ENCODE measurements around the gene MICALL2.

The MICALL2 gene

DNA sequence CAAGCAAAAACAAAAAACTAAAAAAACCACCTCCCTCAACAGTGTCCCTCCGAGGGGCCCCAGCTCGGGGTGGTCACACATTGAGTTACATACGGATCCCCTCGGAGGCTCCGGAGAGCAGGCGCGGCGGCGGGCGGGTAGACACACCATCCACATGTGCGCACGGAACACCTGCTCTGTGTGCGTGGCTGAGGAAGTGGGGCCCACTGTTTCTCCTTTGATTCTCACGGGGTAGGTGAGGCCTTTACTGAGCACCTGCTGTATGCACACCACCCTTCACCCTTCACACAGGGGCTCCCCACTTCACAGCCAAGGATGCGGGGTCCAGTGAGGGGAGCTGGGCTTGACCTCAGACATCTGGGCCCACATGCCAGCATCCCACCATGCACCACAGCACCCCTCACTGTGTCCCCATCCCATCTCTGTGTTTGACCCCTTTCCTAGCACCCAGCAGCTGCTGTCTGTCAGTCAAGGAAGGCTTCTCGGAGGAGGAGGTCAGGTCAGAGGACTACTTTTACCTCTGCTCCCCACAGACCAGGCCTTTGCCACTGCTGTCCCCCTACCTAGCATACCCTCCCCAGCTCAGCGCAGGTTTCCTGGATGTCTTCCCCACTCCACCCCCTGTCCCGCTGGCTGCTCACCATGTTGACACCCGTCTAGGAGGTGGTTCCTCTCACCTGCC lies 71.1 kb downstream of the MICALL2 start:
- no peak for DNase-seq

- DNase-seq: no peak
Observed at GRCh38 chr7:1387261-1387660, 72.0 kb downstream of the MICALL2 start.

GRCh38 chr7:1386623-1387220 lies 72.5 kb downstream of the MICALL2 start:
- DNase-seq: no peak

DNA sequence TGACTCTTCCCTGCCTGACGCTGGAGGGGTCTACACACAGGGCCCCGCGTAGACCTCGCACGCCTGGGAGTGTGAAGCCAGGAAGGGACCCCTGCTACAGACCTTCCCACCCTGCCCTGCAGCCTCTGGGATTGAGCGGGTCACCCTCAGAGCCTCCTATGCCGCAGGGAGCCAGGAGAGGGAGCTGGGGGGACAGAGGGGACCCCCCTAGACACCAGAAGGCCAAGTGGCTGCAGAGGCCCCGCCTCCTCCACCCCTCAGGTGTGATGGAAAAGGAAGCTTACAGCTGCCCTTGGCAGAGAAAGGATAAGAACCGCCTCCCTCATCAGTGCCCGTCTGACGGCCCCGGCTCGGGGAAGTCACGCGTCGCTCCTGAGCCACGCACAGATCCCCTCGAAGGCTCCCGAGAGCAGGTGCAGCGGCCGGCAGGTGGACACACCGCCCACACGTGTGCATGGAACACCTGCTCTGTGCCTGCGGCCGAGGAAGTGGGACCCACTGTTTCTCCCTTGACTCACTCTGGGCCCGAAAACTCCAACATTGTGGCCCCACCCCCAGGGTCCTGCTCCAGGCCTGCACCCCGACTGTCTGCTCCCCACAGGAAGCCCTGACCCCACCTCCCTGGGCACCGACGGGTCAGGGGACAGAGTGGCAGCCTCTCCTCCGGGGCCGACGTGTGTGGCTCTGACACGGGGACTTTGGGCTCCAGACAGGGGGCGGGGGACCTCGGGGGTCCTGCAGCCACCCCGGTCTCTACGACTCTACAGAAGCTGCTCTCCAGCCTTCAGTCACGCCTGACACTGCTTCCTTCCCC lies 73.3 kb downstream of the MICALL2 start:
- DNase-seq: no peak

DNA sequence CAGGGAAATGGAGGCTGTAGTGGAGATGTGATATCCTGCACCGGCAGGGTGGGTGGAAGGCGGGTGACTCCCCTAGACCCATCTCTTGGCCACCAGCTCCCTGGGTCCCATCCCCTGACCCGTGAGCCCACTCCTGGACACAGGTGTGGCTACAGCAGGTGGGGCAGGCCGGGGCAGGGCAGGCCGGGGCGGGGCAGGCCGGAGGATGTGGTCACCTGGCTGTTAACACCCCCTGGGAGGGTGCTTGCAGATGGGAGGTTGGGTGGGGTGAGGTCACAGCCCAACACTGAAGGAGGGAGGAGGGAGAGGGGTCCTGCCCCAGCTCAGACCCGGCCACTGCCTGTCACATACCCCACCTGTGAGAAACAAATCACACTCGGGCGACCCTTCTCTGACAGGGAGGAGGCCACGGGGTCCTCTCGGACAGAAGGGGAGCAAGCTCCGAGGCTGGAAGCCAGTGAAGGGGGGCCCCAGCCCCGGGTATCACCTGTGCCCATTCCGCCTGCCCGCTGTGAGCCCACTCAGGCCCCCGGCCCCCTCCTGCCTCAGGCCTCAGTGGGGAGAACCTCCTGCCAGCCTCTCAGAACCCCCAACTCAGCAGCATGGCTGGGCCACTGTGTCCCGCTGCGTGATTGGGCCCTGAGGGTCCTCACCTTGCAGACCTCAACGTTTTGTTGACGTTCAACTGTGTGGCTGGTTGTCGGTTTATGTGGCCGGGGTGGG lies 74.0 kb downstream of the MICALL2 start:
- no peak for DNase-seq

Data from activated CD4-positive, CD25-positive, alpha-beta regulatory T cell (primary cell).